ENCODE data around the gene APBA2.

Gene APBA2

DNA sequence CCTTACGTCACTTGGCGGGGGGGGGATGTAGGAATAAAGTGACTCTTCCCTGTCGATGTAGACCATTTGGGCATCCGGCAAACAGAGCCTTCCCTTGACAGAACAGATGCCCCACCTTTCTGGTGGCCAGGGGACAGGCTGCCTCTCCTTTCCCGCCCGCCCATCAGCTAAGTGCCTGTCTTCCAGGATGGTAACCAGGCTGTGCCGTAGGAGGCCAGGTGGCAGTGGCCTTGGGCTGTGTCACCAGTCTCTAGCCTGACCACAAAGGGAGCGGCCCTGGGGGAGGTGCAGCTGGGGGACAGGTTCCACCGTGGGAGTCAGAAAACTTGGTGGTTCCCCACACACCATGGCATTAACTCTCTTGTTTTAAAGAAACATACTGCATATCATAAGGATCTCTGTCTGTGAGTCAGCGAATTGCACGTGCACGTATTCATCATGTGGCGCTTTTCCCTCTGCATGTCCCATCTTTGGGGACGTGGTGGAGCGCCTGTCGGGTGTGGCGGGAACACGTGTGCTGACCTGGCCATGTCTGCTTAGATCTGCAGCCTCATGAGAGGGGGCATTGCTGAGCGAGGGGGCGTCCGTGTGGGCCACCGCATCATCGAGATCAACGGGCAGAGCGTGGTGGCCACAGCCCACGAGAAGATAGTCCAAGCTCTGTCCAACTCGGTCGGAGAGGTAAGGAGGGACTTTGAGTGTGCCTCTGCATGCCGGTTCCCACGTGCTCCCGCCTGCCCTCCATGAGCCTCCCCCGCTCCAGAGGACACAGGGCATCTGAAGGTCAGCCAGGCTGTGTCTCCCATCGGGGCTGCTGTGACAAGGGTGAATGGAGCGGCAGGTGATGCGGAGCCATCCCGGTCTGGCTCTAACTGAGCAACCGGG is 227.8 kb downstream of the APBA2 start:
- DNase-seq (ENCODE audit: low spot score) = no peak
- TF ChIP-seq, protein P1, sequence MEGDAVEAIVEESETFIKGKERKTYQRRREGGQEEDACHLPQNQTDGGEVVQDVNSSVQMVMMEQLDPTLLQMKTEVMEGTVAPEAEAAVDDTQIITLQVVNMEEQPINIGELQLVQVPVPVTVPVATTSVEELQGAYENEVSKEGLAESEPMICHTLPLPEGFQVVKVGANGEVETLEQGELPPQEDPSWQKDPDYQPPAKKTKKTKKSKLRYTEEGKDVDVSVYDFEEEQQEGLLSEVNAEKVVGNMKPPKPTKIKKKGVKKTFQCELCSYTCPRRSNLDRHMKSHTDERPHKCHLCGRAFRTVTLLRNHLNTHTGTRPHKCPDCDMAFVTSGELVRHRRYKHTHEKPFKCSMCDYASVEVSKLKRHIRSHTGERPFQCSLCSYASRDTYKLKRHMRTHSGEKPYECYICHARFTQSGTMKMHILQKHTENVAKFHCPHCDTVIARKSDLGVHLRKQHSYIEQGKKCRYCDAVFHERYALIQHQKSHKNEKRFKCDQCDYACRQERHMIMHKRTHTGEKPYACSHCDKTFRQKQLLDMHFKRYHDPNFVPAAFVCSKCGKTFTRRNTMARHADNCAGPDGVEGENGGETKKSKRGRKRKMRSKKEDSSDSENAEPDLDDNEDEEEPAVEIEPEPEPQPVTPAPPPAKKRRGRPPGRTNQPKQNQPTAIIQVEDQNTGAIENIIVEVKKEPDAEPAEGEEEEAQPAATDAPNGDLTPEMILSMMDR (IDR thresholded peaks at IDR 0.05; ENCODE audit: extremely low read depth, insufficient read depth, missing control alignments) = no peak
- in situ Hi-C loops (cut with MboI; ENCODE audit: low pct_unique_long_range_greater_than_20kb, low sequenced_read_pairs, unreplicated experiment) = no loop called here

DNA sequence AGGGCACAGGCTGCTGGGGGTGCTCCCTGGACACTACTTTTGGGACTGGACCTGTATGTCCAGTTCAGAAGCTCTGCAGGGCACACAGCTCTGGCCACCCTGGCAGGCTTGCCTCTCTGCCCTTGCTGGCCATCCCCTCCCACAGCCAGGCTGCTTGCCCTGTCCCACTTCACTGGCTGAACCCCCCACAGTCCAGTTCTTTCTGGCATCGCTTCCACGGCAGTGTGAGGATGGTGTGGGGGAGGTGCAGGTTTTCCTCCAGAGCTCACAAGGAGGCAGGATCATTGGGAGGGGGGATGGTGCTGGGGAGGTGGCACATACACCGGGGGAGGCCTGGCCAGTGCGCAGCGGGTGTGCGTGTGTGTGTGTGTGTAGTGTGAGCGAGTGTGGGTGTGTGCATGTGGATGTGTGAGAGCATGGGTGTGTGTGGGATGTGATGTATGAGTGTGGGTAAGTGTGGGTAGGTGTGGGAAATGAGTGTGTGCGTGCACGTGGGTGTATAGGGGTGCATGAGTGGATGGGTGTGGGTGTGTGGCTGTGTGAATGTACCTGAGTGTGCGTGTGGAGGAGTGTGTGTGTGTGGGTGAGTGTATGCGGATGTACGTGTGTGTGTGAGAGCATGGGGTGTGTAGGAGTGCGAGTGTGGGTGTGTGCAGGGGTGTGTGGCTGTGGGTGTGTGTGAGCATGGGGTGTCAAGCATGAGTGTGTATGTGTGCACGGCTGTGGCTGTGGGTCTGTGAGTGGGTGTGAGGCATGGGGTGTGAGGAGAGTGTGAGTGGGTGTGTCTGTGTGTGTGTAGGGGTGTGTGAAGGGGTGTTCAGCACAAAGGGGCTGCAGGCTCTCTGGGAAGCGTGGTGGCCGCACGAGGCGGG is 228.7 kb downstream of the APBA2 start:
- in situ Hi-C loops (cut with MboI; ENCODE audit: low pct_unique_long_range_greater_than_20kb, low sequenced_read_pairs, unreplicated experiment) = no loop called here
- no peak for DNase-seq (ENCODE audit: low spot score)
- TF ChIP-seq, protein P1 (IDR thresholded peaks at IDR 0.05; ENCODE audit: extremely low read depth, insufficient read depth, missing control alignments) = no peak

- DNase-seq (ENCODE audit: low spot score) = no peak
- in situ Hi-C loops (cut with MboI; ENCODE audit: low pct_unique_long_range_greater_than_20kb, low sequenced_read_pairs, unreplicated experiment) = no loop called here
- TF ChIP-seq, protein P1 (IDR thresholded peaks at IDR 0.05; ENCODE audit: extremely low read depth, insufficient read depth, missing control alignments) = peak; percentile 20
Measured at GRCh38 chr15:29115093-29115991, 229.6 kb downstream of the APBA2 start.

DNA sequence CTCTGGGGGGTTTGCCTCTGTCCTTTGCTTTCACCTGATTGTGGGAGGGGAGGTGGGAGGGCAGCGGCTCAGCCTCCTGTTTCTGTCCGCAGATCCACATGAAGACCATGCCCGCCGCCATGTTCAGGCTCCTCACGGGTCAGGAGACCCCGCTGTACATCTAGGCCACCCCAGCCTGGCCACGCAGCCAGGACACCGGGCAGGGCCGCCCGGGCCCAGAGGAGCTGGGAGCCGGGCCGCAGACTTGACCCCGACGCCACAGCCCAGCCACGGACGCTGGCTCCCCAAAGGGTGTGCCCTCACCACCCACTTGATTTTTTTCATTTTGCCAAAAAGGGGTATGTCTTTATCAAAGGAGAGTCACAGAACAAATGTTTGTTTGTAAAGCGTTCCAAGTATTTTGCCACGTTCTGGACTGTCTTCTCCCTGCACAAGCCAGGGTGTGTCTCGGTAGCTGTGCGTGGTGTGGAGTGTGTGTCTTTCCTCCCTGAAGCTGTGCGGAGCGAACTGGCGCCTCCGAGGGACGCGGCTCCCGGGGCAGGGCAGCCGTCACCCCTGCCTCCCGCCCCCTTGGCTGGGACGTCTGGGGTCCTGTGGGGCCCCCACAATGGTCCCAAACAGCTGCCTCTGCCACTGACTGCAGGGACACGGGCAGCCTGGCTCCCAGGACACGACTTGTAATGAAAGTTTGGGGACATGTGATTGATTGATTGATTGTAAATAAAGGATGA is 231.4 kb downstream of the APBA2 start:
- in situ Hi-C loops (cut with MboI; ENCODE audit: low pct_unique_long_range_greater_than_20kb, low sequenced_read_pairs, unreplicated experiment) = no loop called here
- DNase-seq (ENCODE audit: low spot score) = no peak
- TF ChIP-seq, protein P1 (IDR thresholded peaks at IDR 0.05; ENCODE audit: extremely low read depth, insufficient read depth, missing control alignments) = no peak

GRCh38 chr15:29117778-29118177 is 232.0 kb downstream of the APBA2 start:
- in situ Hi-C loops (cut with MboI; ENCODE audit: low pct_unique_long_range_greater_than_20kb, low sequenced_read_pairs, unreplicated experiment) = no loop called here
- DNase-seq (ENCODE audit: low spot score) = no peak
- TF ChIP-seq, protein P1 (IDR thresholded peaks at IDR 0.05; ENCODE audit: extremely low read depth, insufficient read depth, missing control alignments) = no peak

Data from GM13977 (cell line).